ENCODE measurements around the gene ELOVL1.
"Not testable (repeated sequence)": the region's sequence is repeated elsewhere in the genome, so short reads cannot be mapped to it uniquely, and the experiment has no call there.

ELOVL1 gene

DNA sequence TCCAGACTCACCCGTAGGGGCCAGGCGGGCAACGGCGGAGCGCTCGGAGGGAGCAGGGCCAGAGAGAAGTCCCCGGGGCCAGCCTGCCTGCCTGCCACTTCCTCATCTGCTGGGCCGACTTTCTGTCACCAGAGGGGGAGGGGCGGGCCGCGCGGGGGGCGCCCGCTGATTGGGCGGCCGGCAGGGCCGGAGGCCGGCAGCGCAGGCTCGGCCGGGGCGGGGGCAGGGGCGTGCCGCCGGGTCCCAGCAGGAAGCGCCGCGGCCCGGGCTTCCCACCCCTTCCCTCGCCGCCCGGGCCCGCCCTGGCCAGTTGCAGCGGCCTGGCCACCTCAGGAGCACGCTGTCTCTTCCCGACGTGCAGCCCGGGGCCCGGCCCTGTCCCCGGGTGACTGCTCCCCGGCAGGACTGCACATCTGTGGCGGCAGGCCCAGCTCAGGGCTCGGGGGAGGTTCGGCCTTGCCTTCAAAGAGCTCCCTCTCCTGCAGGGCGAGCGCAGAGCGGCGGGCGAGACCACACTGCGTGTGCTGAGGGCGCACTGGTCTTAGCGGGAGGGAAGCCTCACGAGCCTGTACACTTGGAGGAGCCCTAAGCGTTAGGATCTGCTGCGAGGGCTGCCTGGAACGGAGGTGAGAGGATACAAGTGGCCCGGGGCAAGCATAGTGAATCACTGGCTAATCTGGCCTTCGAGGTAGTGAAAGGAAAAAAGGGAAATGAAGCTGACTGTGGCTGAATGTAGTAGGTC lies at the start of gene ELOVL1:
TSS of gene ELOVL1 (minus strand) at position 108 of the 742 bp plus-strand sequence. CDS start 2,402 bp downstream, outside the sequence.
- peak; percentile 89 to 94 for DNase-seq (ENCODE audit: low read depth in 2 of 2)

DNA sequence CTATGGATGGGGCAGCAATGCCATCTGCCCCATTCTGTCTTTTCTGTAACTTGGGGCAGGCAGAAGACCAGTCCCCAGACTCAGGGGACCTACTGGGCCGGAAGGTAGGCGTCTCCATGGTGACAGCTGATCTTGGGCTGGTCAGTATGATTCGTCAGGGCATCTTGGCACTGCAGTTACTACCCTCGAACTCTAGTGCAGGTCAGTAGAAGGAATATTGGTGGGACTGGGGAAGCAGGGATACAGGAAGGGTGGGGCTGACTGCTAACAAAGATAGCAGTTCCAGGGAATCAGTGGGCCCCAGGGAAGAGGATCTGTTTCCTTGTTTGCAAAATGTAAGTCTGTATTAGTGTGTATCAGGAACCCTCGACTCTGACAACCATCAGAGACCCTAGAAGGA lies 48.1 kb upstream of the ELOVL1 start:
- no peak for DNase-seq (ENCODE audit: low read depth in 2 of 2)

DNA sequence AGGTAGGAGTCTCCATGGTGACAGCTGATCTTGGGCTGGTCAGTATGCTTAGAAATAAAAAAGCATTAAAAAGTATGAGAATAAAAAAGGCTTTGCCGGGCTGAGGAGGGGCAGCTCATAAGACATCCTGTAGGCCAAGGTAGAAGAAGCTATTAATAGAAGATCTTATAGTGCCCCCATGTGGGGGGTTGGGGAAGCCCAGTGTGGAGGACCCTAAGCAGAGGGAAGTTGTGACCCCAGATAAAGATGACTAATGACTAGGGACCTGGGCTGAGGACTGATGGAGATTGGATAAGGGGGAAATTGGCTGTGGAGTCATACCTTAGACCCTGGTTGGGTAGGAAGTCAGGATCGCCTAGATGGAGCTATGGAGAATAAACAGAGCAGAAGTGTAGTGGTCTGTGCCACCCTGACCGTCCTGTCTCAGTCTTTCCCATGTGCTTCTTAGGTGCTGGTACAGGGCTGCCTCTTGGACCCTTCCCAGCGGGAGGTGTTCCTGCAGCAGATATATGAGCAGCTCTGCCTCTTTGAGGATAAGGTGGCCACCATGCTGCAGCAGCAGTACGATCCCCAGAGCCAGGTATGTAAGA lies 46.9 kb upstream of the ELOVL1 start:
- DNase-seq (ENCODE audit: low read depth in 2 of 2), result peak; percentile 26 to 40

DNA sequence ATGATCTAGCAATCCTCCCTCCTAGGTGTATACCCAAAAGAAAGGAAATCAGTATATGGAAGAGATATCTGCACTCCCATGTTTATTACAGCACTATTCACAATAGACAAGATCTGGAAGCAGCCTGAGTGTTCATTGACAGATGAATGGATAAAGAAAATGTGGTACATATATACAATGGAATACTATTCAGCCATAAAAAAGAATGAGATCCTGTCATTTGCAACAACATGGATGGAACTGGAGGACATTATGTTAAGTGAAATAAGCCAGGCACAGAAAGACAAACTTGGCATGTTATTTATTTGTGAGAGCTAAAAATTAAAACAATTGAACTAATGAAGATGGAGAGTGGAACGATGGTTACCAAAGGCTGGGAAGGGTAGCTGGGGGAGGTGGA lies 45.6 kb upstream of the ELOVL1 start:
- not testable (repeated sequence) for DNase-seq (ENCODE audit: low read depth in 2 of 2)

DNA sequence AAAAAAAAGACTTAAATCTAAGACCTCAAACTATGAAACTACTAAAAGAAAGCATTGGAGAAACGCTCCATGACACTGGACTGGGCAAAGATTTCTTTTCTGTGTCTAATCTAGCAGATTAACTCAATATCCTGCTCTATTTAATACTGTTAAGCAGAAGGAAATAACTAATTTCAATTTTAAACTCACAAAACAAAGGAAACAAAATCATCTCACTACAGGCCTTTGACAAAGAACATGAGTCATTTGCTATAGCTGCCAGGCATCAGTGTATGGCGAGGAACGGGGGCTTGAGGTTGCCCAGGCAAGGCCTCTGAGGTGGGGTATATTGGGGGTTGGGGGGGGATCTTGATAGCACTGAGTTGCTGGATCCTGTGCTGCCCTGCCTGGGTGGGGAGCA lies 42.8 kb upstream of the ELOVL1 start:
- DNase-seq (ENCODE audit: low read depth in 2 of 2), result no peak

DNA sequence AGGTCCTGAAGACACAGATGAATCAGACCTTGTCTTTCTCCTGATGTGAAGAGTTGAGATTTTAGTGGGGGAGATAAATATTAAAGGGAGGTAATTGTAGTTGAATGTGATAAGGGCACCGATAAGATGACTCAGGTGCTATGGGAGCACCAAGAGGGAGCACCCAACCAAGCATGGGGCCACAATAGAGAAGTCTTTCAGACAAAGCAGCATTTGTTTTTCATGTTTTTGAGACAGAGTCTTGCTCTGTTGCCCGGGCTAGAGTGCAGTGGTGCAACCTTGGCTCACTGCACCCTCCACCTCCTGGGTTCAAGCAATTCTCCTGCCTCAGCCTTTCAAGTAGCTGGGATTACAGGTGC lies 38.0 kb upstream of the ELOVL1 start:
- no peak for DNase-seq (ENCODE audit: low read depth in 2 of 2)

DNA sequence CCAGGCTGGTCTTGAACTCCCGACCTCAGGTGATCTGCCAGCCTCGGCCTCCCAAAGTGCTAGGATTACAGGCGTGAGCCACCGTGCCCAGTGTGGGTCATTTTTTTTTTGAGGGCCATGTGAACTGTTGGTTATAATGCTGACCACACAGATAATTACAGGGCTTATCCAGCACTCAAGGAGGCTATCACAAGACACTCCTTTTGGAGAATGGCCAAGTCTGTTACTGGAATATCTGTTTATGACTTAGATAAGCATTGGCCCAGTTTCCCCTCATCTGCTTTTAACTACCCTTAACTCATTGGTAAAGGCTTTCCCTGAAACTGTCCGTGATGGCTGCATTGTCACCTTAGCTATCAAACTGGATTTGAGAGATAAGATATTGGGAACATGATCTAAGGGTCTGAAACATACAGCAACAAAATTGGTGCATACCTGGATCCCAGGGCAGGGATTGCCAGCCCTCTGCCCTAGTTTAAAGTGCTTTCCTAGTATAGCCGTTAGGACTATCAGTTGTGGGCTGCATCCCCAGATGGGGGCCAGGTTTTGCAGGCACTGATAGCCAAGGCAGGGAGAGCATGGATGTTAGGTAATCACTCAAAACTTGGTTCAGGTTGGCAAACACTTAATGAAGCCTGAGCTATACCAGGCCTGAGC lies 37.5 kb upstream of the ELOVL1 start:
- no peak for DNase-seq (ENCODE audit: low read depth in 2 of 2)

DNA sequence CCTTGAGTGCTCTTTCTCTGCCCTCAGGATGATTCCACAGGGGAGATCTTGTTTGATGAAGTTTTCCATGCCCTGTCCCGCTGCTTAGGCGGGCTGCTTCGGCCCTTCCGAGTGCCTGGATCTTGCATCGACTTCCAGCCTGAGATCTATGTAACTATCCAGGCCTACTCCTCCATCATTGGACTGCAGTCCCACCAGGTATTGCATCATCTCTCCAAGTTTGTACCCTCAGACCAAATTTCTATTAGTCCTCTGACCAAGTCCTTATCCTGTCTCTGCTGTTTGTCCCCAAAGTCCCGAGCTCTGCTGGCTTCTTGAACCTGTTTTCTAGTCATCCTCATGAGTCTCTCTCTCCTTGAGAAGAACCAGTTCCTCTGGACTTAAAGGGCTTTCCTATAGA lies 36.5 kb upstream of the ELOVL1 start:
- DNase-seq (ENCODE audit: low read depth in 2 of 2), result no peak

DNA sequence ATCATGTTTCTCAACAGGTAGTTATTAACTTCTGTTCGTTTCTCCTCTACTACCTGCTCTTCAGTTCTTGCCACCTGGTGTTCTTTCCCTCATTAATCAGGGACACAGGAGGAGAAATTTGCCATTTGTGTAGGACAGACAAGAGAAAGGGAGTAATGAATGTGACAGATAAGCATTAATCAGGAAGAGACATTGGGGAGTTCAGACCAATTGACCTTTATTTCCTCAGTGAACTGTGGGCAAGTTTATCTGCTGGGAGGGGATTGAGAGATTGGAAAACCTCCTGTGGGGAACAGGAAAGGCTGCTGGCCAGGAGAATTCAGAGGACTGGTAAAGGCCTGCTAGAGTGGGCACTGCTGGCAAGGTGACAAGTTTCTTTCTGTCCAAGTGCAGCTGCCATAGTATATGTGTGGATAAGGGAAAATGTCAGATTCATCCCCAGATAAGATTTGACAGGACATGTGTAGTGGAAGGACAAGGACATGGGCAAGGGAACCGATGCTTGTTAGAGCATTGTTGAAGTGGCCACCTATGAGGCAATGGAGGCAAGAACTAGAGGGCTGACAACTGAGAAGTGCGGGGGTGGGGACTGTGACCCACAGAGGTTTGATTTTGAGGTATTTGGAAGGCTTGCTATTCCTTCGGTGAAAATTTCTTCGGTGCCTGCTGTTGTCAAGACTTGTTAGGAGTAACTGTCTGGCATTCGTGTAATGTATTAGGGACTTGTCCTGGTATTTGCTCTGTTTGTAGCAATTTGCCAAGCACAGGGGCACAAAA lies 34.5 kb upstream of the ELOVL1 start:
- DNase-seq (ENCODE audit: low read depth in 2 of 2), result no peak

DNA sequence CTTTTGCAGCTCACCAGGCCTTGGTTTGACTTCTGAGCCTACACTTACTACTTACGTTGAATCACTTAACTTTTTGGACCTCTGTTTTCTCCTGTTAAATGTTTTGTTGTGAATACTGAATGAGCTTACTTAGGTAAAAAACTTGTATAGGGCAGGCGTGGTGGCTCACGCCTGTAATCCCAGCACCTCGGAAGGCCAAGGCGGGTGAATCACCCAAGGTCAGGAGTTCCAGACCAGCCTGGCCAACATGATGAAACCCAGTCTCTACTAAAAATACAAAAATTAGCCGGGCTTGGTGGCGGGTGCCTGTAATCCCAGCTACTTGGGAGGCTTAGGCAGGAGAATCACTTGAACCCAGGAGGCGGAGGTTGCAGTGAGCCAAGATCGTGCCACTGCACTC lies 32.6 kb upstream of the ELOVL1 start:
- DNase-seq (ENCODE audit: low read depth in 2 of 2), result not testable (repeated sequence)

DNA sequence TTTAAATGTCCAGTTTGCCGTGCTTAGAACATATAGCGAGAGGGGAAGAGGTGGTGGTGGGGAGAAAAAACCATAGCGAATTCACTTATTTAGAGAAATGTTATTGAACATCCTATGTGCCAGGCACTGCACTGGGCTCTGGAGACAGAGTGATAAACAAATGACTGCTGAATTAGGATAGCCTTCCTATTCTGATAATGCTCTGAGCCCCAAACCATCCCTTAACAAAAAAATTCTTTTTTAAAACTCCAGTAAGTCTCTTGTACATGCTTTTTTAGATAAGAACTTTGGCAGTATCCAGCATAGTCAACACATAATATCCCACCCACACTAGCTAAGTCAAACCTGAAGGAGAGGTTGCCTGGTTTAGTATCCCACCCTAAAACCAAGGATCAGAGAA lies 30.4 kb upstream of the ELOVL1 start:
- DNase-seq (ENCODE audit: low read depth in 2 of 2), result no peak

DNA sequence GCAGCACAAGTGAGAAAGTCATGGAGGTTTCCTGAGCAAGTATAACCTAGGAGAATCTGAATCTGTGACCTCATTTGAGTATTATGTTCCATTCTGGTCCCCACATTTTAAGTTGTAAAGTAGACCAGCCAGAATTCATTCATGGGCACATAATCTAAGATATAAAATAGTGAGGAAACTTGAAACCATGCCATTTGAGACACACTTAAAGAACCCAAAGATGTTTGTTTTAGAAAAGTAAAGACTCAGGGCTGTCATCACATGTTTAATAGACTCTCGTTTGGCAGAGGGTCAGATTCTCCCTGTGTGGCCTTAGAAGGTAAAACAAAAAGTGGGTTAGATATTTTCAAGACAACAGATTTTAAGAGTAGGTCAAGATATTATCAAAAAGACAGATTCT lies 28.2 kb upstream of the ELOVL1 start:
- DNase-seq (ENCODE audit: low read depth in 2 of 2), result no peak

DNA sequence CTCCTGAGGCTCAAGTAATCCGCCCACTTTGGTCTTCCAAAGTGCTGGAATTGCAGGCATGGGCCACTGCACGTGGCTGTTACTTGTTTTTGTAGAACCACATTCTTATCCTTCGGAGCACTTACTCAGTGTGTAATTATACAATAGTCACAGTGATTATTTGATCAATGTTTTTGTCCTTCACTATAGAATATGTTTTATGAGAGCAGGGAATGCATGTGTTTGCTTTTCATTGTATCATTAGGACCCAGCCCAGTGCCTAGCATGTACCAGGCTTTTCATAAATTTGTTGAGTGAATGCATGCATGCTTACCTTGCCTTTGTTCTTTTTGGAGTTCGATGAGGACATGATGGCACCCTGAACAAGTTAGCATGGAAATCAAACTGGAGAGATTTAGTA lies 27.7 kb upstream of the ELOVL1 start:
- DNase-seq (ENCODE audit: low read depth in 2 of 2), result no peak

DNA sequence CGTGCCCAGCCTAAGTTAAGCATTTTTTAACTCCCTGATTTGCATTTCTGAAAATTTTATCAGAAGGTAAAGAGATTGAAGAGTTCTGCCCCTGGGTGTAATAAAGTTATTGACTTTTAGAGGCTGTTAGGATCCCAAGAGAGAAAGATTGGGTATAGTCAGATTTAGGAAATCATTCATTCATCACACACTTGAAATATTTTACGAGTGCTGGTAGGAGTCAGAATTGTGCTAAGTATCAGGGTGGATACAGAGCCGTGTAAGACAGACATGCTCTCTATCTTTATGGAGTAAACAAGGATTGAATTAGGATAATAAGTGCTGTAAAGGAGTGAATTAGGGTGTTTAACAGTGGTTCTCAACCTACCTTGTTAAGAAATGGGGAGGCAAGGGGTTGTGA lies 24.9 kb upstream of the ELOVL1 start:
- no peak for DNase-seq (ENCODE audit: low read depth in 2 of 2)

DNA sequence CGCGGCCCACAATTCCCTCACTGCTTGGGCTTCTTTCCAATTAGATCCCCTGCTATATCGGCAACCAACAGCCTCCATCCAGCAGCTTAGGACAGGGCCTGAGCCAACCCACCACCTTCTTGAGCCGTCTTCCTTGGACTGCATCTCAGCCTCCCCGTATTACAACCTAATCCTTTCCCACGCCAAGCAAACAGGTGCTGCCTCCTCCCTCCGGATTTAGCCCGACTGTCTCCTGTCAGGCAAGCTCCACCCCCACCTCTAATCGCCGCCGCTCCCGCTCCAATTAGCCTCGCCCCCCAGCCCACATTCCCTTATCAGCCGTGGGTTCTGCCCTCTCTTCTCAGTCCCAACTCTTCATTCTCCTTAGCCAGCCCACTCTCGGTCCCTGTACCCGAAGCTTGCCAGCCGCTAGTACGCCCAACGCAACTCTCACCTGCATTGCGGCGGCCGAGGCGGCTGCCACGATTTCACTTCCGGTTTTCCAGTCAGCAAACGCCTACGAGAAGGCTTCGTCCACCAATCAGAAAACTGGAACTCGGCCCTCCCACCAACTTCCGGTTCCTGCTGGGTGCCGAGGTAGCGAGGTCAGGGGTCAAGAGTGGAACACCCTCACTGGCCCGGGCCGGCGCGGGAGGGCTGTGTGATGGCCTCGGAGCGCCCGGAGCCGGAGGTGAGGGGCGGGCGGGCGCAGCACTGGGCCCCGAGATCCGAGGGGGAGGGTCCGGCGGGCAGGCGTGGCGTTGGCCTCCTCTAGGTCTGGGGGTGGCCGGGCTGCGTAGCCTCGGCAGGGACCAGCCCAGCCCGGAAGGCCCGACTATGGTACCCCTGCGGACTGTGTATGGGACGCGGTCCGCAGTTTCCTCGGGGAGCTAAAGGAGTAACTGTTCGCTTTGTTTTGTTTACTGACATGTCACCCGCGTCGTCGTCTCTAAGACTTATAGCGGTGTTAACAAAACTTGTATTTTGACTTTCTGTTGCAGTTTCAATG lies 21.8 kb upstream of the ELOVL1 start, which contains the start of the genes MED8 and SZT2:
TSS of gene MED8 (minus strand) at position 475 of the 988 bp plus-strand sequence. CDS start at position 439, 36 bp downstream.
TSS of gene SZT2 (plus strand) at position 574 of the 988 bp plus-strand sequence. CDS start at position 644, 70 bp downstream.
- peak; percentile 80 to 89 for DNase-seq (ENCODE audit: low read depth in 2 of 2)

DNA sequence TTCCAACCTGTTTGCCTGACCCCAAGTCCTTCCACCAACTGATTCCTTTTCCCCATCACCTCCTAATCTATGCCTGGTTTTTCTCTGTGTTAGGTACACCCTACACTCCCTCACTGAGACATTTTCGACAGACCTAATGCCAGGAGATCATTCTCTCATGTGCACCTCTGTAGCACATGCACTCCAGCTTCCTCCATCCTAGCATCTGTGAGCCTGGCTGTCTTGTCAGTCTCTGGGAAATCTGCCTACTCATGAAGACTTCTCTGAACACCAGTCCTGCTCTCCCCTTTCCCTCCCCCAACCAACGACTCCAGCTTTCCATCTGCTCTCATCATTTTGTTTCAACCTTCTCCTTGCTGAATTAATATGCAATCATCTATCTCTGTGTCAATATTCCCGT lies 20.8 kb upstream of the ELOVL1 start:
- no peak for DNase-seq (ENCODE audit: low read depth in 2 of 2)

DNA sequence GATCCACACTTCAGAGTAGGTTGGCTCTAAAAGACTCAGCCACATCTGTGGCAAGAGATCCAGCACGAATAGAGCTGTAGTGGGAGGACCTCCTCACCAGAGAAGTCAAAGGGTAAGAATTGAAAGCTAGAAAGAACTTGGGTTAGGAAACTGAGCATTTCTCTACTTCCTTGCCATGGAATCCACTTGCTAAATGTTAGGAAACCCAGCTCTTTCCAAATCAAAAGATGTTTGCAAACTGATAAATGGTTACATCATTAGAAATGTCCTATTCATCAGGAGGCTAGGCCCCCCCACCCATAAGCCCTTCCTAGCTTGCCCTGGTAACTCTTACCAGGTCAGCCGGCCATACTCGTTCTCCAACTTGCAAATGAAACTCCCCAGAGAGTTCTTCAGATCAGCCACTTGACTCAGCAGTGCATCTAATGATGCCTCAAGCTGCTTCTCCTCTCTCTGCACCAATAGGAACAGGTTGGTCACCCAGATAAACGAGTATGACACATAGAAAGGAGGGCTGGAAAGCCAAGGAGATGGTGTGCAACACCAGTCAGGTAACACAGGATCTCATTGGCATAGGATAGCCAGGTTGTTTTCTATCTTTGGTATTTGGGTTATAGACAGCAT lies 20.3 kb upstream of the ELOVL1 start:
- DNase-seq (ENCODE audit: low read depth in 2 of 2), result no peak

DNA sequence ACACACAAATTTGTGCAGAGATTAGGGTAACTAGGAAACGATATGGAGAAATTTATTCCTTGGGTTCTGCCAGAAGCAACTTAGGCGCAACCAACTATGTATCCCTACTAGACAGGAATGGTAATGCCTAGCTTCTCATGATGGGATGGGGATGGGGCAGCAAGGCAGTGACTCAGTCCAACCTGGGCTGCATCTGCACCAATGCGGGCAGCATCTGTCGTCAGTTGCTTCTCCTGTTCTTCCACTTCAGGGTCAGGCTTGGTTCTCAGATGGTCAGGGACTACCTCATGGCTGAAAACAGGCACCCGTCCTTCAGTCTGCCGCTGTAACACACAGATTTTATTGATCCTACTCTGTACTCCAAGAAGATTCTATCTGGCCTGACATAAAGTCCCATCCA lies 18.9 kb upstream of the ELOVL1 start:
- DNase-seq (ENCODE audit: low read depth in 2 of 2), result no peak

DNA sequence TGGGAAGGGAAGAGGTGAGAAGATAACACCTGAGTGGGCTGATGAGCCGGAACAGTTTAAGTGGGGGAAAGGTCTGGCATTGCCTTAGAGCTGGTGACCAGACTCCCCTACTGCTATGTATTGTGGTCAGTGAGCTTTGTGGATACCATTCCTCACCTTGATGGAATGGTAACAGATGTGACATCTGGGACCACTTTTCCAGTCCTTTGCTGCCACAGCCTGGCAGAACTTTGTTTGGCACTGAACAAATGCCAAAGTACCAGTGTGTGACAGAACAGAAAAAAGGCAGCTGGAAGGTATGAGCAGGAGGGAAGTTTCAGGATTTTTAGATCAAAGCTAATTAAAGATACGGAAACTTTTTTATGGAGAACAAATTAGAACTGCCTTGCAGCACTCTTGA lies 15.6 kb upstream of the ELOVL1 start:
- no peak for DNase-seq (ENCODE audit: low read depth in 2 of 2)

DNA sequence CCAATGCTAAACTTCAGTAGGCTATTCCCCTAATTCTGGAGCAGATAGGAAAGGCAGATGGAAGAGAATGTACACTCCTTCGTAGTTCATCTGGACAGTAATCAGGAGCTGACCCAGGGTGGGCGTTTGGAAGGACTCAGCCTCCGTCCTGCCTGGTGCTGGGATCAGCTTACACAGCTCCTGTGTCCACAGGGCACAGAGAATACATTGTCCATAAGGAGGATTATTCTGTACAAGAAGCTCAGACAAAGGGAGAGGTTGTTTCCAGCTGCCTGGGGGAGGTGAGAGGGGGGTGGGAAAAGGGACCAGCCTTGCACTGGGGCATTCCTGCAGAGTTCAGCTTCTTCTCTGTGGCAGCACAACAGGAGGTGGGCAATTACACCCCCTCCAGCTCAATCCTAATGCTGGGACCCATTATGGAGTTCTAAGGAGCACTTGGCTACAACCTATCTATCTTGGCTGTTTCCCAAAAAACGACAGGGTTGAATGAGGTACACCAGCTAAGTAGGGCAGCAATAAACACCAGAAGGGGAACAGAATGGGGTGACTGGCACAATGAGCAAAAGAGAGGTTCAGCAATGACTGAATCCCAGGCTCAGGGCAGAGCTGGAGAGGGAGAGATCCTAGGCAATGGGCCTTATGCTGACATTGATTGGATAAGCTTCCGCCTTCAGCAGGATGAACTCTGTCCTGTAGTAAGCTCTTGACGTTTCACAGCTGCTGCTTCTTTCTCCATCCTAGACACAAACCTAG lies 14.4 kb upstream of the ELOVL1 start:
- DNase-seq (ENCODE audit: low read depth in 2 of 2), result no peak

All from stimulated activated CD8-positive, alpha-beta memory T cell treated with anti-CD3 and anti-CD28 coated beads, Interleukin-2, amount 100 ng/mL, for 48 hours (primary cell).